SK-N-MC (cell line): ENCODE results near the gene MAP3K5.

ENCODE experiments used
- EZH2 ChIP-seq: fragments of 200-600 bp; sonication (generic); IDR thresholded peaks from one replicate; pipeline ENCODE4 v1.6.1; 2017; ENCODE audit warnings: antibody characterized with exemption
- POLR2AphosphoS5 ChIP-seq: IDR thresholded peaks from 2 replicates; pipeline ENCODE4 v1.6.1; 2012; ENCODE audit warnings: mild to moderate bottlenecking, low read depth, low read length, borderline replicate concordance

GRCh38 chr6:136593748-136594490, 198.4 kb downstream of the MAP3K5 start:
- TF ChIP-seq POLR2AphosphoS5 (no peak), EZH2 (no peak)
